GDM1 (cell line): ENCODE data around the gene ASTN2.

Experiments used
- DNase-seq: peaks from one replicate; lab custom pipeline; 2025; lab: John Stamatoyannopoulos, UW

Gene ASTN2

DNA sequence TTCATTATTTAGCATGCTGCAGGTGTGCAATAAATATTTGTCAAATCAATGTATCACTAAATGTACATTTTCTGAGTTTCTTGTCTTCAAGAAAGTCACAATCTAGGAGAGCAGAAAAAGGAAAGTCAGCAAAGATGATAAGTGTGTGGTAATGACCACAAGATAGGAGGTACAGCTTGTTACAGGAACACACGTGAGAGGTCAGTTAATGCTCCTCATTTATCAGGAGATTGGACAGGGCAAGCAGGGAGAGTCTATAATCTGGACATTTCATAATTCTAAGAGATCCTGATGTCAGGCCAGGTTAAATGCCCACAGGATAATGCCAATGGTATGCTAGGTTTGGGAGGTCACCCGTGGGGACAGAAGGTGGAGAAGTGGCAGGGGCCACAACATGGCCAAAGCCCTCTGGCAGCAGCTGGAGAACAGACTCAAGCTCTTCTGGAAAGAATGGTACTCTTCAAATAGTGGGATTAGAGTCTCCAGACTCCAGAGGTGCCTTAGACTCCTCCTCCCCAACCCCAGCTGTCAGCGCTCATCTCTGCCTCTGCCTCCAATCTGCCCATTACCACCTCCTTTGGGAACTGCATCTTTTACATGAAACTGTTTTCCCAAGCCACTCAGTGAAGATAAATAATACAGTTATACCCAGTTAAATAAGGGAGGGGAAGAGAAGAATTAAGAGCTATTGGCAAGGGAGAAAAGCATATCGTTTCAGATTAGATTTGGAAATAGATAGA is 114.3 kb downstream of the ASTN2 start:
- no peak for DNase-seq

DNA sequence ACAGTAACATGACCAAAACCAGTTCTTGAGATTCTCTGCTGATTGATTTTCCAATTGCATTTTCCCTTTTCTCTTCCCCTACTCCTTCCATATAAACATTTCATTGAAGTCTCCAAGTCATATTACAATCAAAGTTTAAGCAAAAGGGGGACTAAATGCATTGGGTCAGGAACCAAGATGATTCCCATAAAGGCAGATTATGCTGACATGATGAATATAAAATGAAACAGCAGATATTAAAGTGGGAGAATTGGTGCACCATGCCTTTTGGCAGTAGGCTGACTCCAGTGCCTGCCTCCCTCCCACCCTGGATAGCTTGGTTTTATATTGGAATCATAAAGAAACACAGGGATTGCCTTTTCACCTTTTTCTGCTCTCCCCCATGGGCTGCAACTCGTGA is 118.4 kb downstream of the ASTN2 start:
- DNase-seq, result no peak

DNA sequence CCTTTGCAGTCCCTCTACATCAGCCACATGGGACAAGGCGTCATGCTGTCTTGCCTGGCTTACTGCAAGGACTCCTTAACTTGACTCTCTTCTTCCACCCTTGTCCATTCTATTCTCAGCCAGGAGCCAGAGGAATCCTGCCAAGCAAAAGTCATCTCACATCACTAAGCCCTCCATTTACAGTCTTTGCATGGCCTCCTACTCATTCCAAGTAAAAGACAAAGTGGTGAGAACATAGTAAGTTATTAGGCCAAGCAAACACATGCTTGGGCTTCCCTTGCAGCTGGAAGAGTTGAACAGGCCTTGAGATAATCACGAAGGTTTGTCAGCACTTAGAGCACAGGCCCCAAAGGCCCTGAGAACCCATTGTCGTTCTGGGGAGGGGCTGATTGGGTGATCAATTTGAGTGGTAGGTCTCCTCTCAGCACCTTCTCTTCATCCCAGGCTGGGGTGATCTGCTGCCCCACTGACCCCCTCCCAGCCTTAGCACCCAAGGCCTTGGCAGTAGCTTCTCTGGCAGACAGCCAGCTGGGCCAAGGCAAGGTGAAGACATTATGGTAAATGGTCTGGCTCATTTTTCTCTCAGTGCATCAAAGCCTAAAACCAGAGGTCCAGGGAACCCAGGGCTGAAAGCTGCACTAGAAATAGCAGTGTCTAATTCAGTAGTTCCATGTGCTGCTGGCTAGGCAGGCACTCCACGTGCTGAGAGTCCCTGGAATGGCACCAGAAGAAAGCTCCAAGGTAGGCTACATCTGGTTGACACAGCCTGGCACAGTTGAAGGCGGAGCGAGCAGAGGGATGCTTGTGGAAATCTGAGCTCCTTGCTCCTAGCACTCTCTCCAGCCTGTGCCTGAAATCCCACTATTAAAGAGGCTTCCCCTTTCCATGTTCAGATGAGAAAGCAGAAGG is 121.4 kb downstream of the ASTN2 start:
- no peak for DNase-seq

DNA sequence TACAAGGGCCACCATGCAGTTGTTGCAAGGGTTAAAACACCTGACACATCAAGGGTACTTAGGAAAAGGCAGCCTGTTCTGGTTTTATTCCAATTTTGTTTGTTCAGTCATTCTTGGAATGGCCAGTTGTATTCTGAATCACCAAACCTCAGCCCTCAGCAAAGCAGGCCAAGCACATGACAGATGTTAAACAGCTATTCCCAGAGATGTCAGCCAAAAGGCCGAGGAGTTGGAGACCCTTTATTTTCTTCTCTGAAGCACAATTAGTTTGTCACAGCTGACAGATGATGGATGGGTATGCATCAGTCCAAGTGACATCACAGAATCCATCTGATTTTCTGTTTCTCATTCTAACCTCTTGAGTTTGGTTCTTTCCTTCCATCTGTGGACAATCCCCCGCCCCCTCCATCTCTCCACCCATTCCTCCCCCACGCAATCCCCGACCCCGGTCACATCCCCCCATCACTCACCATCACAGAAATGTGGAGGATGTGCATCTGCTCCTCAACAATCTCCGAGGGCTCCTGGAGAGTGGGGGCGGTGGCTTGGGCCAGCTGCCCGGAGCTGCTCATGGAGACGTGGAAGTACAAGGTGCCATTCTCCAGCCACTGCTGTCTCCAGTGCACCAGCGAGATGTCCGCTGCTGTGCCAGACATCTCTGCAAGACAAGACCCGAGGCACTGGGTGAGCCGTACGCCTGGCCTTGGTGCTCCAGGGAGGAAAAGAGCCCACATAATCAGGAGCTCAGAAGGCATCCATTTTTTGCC is 123.8 kb downstream of the ASTN2 start:
- DNase-seq, result no peak

DNA sequence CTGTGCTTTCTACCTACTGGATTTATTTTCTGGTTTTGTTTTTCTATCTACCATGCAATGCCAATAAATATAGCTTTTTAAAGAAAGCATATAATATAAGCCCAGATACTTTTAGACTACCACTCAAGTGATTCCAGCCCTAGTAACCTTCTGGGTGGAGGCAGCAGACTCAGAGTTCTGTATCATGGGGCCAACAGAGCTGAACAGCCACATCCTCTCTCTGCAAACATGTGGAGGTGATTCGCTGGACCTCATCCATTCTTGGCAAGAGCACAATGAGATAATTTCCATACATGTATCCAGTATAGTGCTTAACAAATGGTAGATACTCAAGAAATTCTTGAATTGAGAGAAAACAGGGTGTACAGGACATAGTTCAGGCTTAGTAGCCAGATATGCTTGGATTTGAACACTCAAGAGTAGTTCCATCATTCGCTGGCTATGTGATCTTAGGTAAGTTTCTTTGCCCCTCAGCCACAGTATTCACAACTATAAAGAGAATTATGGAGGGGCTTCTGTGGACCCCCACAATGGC is 124.5 kb downstream of the ASTN2 start:
- DNase-seq, result no peak

DNA sequence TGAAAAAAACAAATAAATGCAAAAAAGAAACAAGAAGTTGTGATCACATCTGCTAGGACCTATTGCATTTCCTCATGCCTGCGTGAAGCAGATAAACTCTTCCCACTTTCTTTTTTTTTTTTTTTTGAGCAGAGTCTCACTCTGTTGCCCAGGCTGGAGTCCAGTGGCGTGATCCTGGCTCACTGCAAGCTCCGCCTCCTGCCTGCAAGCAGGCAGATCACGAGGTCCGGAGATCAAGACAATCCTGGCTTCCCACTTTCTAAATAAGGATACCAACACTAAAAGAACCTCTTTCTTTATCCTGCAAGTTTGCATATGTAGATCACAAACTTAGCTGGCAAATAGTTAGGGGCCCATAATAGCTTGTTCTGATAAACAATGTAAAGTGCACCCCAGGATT is 128.6 kb downstream of the ASTN2 start:
- no peak for DNase-seq

DNA sequence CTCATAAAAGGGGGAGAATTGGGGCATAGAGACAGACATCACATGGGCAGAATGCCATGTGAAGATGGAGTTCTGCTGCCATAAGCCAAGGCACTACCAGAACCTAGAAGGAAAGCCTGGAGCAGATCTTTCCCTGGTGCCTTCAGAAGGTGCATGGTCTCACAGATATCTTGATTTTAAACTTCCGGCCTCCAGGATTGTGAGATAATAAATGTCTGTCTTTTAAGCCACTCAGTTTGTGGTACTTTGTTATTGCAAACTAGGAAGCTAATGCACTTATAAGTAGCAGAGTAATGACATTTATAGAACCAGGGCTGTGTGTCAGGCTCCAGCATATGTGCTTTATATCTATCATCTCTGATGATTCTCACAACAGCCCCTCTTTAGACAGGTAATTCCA is 130.4 kb downstream of the ASTN2 start:
- DNase-seq, result no peak

DNA sequence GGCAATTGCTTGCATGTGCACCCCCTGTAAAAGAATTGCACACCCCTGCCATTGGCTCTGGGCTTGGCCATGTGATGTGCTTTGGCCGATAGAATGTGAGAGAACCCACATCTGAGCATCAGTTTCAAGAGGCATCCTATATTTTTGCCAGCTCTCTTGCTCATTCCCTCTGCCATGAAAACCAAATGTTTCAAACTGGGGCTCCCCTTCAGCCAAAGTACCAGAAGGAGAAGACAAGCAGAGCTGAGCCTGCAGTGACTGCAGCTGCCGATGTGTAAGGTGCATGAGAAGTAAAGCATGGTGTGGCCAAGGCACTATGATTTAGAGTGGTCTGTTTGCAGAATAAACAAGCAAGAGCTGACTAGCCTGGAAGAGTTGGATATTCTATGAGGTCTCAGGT is 132.3 kb downstream of the ASTN2 start:
- no peak for DNase-seq

DNA sequence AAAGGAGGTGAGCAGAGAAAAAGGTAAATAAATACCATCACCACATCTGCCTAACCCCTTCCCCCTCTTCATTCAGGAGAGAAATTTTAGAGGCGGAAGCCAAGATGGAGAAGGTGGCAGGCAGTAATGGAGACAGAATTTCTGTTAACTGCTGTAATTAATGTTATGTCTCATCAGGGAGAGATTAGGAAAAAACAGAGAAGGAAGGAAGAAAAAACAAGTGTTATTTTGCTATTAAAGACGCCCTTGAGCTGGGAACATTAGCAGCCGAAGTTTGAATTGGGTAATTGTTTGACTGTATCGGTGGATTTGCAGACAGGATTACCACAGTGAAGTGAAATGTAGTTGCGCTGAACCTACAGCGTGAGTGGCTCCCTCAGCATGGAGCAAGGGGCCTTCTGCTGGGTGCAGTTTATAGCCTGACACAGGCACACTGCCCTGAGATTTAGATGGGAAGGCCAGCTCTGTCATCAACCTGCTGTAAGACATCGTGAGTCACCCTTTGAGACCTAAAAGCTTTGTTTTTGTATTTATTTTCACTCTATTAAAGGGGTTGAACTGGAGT is 136.3 kb downstream of the ASTN2 start:
- no peak for DNase-seq

DNA sequence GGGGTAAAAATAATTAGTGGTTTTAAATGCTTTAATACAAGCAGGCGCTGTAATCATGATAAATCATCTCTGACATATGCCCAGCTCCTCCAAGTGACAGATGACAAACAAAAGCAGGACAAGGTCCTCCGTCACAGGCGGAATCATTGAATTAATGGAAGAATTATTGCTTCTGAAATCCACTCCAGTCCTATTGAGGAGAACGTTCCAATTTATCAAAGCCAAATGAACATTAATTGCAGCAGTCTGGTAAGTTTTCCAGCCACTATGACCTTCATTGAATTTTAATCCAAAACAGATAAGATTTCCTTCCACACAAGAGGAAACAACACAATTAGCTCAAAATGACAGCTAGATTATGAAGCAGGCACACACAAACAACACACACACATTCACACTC is 136.8 kb downstream of the ASTN2 start:
- no peak for DNase-seq

DNA sequence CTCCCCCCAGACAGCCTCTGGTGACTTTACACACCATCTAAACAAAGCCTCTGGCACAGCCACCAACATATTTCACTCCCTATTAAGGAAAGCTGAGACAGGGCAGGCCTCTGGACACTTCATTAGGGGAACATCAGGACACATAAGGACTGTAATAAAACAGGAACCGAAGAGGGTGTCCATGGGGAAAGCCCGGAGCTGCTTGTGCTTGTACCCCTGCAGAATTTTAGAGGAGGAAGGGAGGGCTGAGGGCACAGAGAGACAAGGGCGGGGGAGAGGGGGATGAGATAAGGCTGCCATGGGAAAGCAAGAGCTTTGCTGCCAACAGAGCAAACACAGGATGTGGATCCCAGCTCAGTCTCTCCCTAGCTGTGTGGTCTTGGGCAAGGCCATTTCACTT is 138.4 kb downstream of the ASTN2 start:
- DNase-seq, result no peak

DNA sequence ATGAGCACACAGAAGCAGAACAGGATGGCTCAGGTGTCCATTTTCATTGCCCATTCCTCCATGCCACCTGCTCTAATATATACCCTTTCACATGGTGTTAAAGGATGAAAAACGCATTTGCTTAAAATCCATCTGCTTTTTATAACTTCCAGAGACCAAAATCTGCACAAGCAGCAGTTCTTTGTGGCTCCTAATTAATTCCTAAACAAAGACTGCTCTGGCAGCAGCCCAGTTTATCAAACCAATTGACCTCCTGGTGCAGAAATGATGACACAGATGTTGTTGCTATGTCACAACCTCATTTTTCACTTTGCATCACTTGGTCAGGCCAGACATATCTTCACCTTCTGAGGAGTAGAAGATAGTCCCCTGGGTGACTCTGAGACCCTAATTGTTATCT is 141.2 kb downstream of the ASTN2 start:
- DNase-seq, result no peak

DNA sequence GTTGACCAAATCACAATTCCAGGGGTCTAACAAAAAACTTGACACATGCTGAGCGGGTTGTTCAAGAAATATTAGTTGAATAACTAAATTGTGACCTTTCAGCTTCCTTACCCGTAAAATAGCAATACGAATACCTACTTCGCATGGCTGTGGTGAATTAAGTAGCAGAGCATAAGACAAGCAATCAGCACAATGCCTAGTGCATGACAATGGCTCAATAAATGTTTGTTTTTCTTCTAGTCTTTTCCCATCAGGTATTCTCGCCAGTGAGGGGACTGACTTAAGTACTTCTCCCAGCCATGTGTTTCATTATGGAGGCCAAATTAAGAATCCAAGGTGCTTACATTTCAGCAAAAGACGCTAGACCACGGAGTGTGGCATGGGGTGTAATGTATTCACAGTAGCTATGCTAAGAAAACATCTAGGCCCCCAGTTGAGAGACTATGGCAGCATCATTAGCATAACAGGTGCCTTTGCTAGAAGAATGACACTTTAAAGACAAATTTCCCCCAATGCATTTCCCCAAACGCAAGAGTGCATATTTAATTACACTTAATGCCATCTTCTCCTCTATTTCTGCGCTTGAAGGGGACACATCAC is 145.9 kb downstream of the ASTN2 start:
- no peak for DNase-seq

DNA sequence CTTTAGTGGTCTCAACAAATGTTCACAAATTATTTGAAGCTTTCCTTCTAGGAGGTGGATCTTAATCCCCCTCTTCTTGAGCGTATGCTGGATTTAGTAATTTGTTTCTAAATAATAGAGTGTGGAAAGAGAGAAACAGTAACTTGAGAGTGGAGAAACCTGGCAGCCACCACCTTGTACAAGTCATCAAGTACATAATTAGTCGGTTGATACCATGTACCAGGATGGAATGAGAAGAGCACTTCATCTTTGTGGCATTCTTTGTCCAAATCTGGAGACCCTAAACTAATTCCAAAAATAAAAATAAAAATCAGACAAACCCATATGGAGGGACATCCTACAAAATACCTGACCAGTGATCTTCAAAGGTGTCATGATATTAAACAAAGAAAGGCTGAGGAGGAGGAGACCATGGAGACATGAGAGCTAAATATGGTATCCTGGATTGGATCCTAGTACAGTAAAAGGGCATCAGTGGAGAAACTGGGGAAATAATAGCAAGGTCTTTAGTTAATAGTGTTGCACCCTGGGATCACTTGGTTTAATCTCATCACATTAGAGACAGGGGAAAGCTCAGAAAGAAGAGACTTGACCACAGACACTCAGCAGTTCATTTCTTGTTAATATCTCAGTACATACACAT is 147.9 kb downstream of the ASTN2 start:
- DNase-seq, result no peak

DNA sequence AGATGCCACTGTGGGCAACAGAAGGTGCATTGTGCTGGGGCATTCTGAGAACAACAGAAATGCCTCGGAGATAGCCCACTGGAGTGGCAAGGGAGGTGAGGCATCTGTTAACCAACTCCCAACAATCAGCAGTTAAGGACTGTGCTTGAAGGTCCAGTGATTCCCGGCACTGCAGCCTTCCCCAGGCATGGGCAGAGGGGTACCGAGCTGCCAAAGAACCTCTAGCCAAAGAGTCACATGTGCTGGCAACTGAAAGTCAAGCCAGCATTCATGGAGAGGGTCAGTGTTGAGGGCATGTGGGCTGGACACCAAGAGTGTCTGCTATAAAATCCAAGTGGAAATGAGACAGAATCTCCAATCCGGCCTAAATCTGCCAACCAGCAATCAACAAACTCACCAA is 149.6 kb downstream of the ASTN2 start:
- no peak for DNase-seq

DNA sequence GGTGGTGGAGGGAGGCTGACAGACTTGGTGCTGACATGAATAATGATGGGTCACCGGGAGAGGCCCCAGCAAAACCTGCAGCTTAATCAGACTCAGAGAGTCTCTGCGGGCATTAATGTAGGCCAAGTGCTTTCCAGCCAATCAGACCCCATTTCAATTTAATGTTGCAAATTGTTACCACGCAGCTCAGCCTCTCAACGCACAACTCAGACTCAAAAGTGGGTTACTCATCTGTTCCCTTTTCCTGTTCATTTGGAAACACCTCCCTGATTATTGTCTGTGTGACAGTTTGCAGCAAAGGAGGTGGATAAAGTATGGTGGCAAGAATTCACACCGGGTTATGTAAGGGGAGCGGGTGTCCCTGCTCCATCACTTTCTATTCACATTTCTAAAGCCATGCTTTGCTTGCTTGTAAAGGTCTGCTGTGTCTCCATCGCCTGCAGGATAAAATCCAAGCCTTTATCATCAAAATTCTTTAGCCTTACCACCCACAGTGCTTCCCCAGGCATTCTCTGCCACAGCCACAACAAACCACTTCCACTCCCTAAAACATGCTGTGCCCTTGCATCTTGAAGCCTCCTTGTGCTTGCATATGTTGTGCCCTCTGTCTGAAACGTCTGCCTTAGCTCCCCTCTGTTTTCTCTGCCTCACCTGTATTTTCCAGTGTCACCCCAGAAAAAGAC is 156.5 kb downstream of the ASTN2 start:
- no peak for DNase-seq

DNA sequence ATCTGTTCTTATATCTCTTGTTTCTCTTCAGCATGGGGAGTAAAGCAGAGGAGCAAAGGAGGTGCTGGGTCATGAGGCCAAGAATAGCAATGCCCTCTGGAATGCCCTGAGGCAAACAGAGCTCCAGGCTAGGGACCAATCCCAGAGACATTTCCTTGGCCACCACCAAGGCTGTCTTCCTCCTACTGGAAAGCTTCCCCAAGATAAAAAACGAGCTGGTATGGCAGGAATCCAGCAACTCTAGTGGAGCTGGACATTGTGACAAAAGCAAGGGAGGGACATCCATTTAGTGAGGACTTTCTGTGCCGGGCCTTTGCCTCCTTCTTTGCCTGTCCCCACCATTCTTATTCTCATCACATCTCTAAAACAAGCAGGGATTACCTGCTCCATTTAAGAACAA is 161.6 kb downstream of the ASTN2 start:
- DNase-seq, result no peak

DNA sequence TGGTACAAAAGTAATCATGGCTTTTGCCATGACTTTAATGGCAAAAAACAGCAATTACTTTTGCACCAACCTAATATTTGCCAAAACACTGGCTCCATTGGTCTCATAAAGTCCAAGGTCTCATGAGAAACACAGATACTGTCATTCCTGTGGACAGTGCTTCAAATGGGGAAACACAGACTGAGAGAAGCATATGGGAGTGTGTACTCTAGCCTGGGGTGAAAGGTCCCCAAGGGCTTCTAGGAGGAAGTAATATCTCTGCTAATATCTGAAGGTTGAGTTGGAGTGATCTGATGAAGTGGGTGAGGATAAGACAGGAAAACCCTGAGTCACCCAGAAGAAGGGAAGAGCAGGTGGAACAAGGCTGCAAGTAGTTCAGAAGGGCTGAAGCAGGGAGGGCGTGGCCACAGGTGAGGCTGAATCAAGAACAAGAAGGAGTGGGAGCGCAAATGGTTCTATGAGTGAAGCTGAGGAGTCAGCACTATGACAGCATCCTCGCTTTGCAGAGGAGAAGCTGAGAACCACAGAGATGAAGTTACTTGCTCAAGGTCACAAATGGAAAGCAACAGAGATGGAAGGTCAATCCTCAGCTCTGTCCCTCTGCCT is 164.1 kb downstream of the ASTN2 start:
- DNase-seq, result no peak

DNA sequence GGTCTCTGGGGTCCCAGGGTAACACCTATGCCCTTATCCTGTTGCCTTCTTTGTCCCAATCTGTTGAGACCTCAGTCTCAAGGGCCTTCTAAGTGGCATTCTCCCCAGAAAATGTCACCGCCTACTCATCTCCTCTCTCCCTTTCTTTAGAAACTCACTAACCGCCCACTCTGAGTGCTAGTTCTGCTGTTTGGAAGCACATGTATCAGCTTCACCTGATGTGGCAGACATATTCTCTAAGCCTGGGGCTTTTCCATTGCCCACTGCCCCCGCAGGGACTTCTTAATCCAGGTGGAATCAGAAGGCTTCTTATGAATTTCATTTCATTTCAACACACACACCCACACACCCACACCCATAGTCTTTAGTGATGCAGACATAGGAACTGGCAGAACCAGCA is 165.1 kb downstream of the ASTN2 start:
- no peak for DNase-seq

DNA sequence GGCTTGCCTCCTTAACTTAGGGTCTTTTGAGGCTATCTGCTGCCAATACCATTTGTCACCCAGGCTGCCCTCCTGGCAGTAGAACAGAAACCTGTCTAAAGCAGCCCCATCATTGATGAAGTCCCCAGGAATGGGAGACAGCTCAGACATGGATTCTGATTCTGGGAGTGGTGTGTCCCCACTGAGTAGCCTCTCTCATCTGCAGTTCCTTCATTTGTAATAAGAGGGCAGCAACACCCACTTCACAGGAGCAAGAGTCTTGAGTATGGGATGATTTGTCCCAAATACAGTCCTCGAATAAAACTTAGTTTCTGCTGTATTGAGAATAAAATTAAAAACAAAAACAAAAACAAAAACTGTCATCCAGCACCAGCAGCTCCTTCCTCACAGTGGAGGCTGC is 167.6 kb downstream of the ASTN2 start:
- DNase-seq, result no peak
